Mesodermal cell (in vitro differentiated cells): ENCODE data around the gene DDX28. TPM values are rescaled to one million over a fixed set of nuclear protein-coding genes. Genes with fewer than 3 reads are reported as not detected.

ENCODE experiments used
- H3K27ac ChIP-seq: 2 replicates; pipeline ENCODE4 v1.7.0; 2013; ENCODE audit warnings: mild to moderate bottlenecking, low read depth, low read length, moderate library complexity; ENCODE audit not compliant: severe bottlenecking
- H3K36me3 ChIP-seq: 2 replicates; pipeline ENCODE4 v1.7.1; 2013; ENCODE audit warnings: mild to moderate bottlenecking, low read length, moderate library complexity; ENCODE audit not compliant: control insufficient read depth, insufficient read depth
- H3K4me1 ChIP-seq: one replicate; pipeline ENCODE4 v1.7.1; 2013; ENCODE audit warnings: mild to moderate bottlenecking, low read length; ENCODE audit not compliant: insufficient read depth, control insufficient read depth, poor library complexity, severe bottlenecking
- H3K4me3 ChIP-seq: 2 replicates; pipeline ENCODE4 v1.7.0; 2013; ENCODE audit warnings: low read length, control low read depth, mild to moderate bottlenecking; ENCODE audit not compliant: insufficient read depth, poor library complexity, severe bottlenecking; ENCODE audit errors: extremely low read depth
- H3K9me3 ChIP-seq: 2 replicates; pipeline ENCODE4 v1.7.1; 2013; ENCODE audit warnings: mild to moderate bottlenecking, low read length, moderate library complexity; ENCODE audit not compliant: control insufficient read depth
- WGBS, 2 experiments: methylation state at CpG; one replicate each; pipeline ENCODE4 v1.1.5; 2013; ENCODE audit warnings: missing lambda C conversion rate in 2 of 2; ENCODE audit not compliant: insufficient coverage in 2 of 2; 5-methylcytosine and 5-hydroxymethylcytosine counted together
- polyA plus RNA-seq, 2 experiments: library from polyadenylated mRNA; stranded (reverse); fragments of 50-300 nt; gene quantifications; one replicate each; pipeline ENCODE4 v1.2.3, GENCODE V29; 2013

Gene DDX28, protein sequence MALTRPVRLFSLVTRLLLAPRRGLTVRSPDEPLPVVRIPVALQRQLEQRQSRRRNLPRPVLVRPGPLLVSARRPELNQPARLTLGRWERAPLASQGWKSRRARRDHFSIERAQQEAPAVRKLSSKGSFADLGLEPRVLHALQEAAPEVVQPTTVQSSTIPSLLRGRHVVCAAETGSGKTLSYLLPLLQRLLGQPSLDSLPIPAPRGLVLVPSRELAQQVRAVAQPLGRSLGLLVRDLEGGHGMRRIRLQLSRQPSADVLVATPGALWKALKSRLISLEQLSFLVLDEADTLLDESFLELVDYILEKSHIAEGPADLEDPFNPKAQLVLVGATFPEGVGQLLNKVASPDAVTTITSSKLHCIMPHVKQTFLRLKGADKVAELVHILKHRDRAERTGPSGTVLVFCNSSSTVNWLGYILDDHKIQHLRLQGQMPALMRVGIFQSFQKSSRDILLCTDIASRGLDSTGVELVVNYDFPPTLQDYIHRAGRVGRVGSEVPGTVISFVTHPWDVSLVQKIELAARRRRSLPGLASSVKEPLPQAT
- 6.3 TPM for polyA plus RNA-seq (2013, experiment 1 of 2)
- 5.7 TPM for polyA plus RNA-seq (2013, experiment 2 of 2)

DNA sequence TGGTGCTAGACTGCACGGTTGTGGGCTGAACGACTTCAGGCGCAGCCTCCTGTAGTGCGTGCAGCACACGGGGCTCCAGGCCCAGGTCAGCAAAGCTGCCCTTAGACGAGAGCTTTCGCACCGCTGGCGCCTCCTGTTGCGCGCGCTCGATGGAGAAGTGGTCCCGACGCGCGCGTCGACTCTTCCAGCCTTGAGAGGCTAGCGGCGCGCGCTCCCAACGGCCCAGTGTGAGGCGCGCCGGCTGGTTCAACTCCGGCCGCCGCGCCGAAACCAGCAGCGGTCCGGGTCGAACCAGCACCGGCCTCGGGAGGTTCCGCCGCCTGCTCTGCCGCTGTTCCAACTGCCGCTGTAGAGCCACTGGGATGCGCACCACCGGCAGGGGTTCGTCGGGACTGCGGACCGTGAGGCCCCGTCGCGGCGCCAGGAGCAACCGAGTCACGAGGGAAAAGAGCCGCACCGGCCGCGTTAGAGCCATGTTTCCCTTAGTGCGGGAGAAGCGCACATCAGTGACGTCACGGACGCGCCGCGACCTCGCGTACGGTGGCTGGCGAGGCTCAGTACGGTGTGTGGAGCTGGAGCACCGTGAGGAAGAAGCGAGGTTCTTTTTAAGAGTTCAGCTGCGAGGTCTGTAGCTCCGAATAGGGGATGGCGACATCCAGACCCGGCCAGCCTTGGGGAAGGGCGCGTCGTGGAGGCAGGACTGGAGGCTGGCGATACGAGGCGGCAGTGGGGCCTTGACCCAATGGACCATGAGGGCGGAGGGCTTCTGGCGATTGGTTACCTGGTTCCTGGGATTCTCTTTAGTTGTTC lies at the start of gene DDX28, which contains the start of gene DUS2:
TSS of gene DDX28 (minus strand) at position 505 of the 810 bp plus-strand sequence. CDS start at position 475, 30 bp downstream.
TSS of gene DUS2 (plus strand) at position 557 of the 810 bp plus-strand sequence. CDS start 14,740 bp downstream, outside the sequence.
- WGBS, 2 experiments: 0% methylated on average over 75 to 80 of the region's 84 CpGs
- Histone ChIP-seq H3K36me3 (peaks cover 27% of the 10 kb centered on the region), H3K9me3 (no peaks in the 10 kb centered on the region), H3K4me3 (peak within 1 kb of the TSS; percentile 89), H3K27ac (peak within 1 kb of the TSS; percentile 84), H3K4me1 (peaks cover 11% of the 10 kb centered on the region)

DNA sequence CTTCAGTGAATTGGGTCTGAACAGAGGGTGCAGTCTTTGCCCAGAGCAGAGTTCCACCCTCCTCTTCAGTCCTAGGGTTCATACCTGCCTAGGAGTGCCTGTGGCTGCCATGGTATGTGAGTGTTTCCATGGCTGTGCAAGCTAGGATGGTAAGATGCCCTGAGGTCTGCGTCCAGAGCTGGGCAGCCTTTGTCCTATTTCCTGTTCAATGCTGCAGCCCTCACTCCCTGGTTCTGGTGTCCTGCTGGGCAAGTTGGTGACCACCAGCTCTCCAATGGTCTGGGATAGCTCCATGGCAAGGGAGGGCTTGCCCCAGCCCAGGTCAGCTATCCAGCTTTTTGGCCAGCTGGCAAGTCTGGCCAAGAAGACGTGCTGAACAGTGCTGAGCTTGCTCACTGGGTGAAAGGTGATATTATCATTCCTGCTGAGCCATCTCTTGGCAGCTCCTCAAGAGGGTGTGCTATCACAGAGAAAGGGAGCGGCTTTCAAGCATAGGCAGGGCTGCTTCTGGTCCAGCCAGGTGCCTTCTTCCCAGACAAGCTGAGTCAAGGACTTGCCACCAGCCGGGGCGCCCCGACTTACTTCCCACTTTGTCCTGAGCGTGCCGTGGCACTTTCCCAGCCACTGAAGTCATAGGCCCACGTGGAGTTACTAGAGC lies 49.1 kb upstream of the DDX28 start:
- peaks cover 6% of the 10 kb centered on the region for H3K4me1 ChIP-seq
- 95 to 96% methylated on average over 6 to 7 of the region's 9 CpGs for WGBS, 2 experiments
- H3K36me3 ChIP-seq: peaks cover 58% of the 10 kb centered on the region
- H3K27ac ChIP-seq: no peak overlapping the region
- H3K9me3 ChIP-seq: no peaks in the 10 kb centered on the region
- no peak overlapping the region for H3K4me3 ChIP-seq

DNA sequence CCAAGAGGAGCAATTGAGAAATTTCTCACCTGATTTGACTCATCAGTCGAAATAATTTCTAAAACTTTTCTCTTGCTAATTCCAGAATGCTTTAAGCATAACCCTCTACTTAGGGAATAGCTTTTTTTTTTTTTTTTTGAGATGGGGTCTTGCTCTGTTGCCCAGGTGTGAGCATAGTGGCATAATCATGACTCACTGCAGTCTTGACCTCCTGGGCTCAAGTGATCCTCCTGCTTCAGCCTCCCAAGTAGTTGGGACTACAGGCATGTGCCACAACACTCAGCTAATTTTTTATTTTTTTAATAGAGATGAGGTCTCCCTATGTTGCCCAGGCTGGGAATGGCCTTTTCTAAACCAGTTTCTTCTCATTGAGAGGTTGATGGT lies 48.5 kb upstream of the DDX28 start:
- WGBS, 2 experiments: 83% methylated on average over 1 of the region's 1 CpG; no CpG with 5 or more reads in 1 of the 2 experiments
- peaks cover 54% of the 10 kb centered on the region for H3K36me3 ChIP-seq
- H3K4me1 ChIP-seq: peaks cover 6% of the 10 kb centered on the region
- H3K4me3 ChIP-seq: no peak overlapping the region
- no peaks in the 10 kb centered on the region for H3K9me3 ChIP-seq
- H3K27ac ChIP-seq: no peak overlapping the region

DNA sequence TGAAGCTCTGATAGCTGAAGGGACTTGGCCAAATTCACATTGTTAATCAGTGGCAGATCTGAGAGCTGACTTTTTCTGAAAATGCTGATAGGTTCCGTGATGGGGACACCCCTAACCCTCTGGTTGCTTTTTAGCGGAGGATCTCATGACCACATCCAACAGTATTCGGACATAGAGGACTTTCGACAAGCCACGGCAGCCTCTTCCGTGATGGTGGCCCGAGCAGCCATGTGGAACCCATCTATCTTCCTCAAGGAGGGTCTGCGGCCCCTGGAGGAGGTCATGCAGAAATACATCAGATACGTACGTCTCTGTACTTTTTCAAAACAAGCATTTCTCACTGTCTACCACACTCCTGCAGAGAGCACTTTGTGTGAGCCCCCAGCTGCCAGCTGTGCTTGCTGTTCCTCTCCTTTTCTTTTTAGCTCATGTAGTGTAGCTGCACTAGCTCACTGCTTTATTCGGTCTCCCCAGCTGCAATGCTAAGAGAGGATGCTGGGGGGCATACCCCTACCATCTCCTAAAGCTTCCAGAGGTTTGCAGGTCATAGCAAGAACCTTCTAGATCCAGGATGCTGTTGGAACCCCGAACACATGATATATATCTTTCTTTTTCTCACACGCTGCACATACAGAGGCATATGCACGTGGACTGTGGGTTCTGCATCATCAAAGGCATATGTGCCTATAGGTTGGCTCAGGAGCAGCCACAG lies 47.9 kb upstream of the DDX28 start:
- WGBS, 2 experiments: 93 to 96% methylated on average over 13 to 14 of the region's 14 CpGs
- Histone ChIP-seq H3K4me1 (peaks cover 9% of the 10 kb centered on the region), H3K4me3 (no peak overlapping the region), H3K36me3 (peaks cover 56% of the 10 kb centered on the region), H3K27ac (no peak overlapping the region), H3K9me3 (no peaks in the 10 kb centered on the region)

DNA sequence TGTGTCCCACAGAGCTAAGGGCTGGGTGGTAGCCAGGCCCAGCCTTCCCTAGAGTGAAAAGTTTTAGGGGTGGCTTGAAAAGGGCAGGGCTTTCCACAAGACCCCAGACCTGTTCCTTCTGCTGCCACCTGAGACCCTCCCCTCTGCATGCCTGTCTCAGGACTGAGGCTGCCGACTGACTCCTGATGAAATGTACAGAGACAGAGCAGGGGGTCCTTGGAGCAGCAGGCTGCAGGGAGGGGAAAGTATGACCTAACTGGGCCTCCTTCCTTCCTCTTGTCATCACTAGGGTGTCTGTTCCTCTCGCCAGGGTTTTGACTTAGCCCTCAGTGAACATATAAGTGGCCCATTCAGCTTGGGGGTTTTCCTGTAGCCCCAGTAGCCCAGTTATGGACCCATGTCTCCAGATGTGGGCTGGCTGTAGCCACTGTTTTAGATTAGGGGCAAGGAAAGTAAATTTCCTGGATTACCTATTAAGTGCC lies 47.3 kb upstream of the DDX28 start:
- WGBS, 2 experiments: 100% methylated on average over 1 to 2 of the region's 2 CpGs
- H3K4me3 ChIP-seq: no peak overlapping the region
- no peaks in the 10 kb centered on the region for H3K9me3 ChIP-seq
- no peak overlapping the region for H3K27ac ChIP-seq
- H3K36me3 ChIP-seq: peaks cover 49% of the 10 kb centered on the region
- peaks cover 14% of the 10 kb centered on the region for H3K4me1 ChIP-seq

DNA sequence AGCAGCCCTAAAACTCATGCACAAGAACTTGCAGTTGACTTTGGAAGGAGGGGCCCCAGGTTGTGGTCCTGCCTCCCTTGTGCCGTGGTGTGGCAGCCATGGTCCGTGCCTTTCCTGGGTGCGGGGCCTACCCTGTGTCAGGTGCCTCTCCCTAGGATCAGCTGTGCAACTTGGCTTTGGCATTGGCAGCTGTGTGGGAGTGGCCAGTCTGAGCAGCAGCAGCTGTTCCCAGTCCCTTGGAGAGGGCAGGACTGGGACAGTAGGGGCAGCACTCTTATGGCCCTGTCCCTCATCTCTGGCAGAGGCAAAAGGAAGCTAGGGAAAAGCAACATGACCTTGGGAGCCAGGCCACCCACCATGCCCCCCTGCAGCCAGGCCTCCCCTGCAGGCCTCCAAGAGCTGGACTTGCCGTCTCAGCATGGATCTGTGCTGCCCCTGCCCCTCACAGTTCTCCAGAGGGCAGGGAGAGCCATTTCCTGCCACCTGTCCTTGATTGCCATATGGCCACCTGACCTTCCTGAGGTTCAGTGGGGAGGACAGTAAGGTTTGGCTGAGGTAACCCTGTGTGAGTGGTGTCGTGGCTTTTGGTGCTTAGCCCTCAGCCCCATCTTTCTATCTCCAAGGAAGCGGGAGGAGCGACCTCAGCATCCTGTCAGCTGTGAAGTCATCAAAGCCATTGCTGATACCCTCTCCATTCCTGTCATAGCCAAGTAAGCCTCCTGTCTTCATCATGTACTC lies 46.6 kb upstream of the DDX28 start:
- Histone ChIP-seq H3K4me3 (no peak overlapping the region), H3K36me3 (peaks cover 44% of the 10 kb centered on the region), H3K9me3 (no peaks in the 10 kb centered on the region), H3K27ac (no peak overlapping the region), H3K4me1 (peaks cover 19% of the 10 kb centered on the region)
- 93 to 95% methylated on average over 7 of the region's 7 CpGs for WGBS, 2 experiments

DNA sequence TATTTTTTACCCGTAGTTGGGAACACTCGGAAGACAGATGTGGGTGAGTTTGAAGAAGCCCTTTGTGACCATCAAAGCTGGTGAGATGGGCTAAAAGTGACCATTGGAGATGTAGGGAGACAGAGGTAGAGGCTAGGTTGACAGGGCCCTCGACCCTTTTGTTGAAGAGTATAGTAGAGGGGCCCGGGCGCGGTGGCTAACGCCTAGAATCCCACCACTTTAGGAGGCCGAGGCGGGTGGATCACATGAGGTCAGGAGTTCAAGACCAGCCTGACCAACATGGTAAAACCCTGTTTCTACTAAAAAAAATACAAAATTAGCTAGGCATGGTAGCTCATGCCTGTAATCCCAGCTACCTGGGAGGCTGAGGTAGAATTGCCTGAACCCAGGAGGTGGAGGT lies 45.9 kb upstream of the DDX28 start:
- H3K9me3 ChIP-seq: no peaks in the 10 kb centered on the region
- H3K36me3 ChIP-seq: peaks cover 40% of the 10 kb centered on the region
- no peak overlapping the region for H3K27ac ChIP-seq
- H3K4me3 ChIP-seq: no peak overlapping the region
- WGBS, 2 experiments: 94 to 95% methylated on average over 7 to 9 of the region's 9 CpGs
- H3K4me1 ChIP-seq: peaks cover 26% of the 10 kb centered on the region

DNA sequence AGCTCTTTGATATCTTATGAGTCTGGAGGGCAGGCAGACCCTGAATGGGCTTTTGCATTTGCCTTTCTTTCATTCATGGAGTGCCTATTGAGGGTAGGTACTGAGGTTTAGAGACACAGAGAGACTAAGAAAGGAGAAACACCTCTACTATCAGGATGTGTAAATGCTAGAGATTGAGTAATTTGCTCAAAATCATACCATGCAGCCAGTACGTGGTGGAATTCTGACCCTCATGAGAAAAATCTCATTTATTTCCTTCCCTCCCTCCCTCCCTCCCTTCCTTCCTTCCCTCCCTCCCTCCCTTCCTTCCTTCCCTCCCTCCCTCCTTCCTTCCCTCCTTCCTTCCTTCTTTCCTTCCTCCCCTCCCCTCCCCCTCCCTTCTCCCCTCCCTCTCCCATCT lies 43.7 kb upstream of the DDX28 start:
- Histone ChIP-seq H3K36me3 (peaks cover 28% of the 10 kb centered on the region), H3K9me3 (no peaks in the 10 kb centered on the region), H3K4me1 (peaks cover 28% of the 10 kb centered on the region), H3K4me3 (no peak overlapping the region), H3K27ac (no peak overlapping the region)
- WGBS, 2 experiments: no CpG with 5 or more reads among the region's 1 CpG

DNA sequence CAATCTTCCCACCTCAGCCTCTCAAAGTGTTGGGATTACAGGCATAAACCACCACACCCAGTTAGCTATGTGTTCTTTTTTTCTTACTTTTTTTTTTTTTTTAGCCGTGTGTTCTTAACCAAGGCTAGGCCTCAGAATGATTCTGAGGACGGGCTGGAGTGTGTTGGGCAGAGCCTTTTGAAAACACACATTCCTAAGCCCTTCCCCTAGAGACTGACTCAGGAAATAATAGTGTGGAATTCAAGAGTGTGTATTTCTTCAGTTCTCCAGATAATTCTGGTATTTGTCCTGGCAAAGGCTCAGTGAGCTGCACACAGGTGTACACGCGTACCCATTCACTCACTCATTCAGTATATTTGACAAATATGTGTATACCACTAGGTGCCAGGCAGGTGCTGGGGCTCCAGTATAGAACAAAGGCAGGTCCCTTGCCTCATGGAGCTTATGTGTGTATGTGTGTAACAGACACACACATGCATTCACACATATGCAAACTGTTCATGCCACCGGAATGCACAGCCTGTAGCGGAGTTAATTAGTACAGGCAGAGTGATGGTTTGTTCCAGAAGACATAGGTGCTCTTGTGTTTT lies 42.8 kb upstream of the DDX28 start:
- H3K9me3 ChIP-seq: no peaks in the 10 kb centered on the region
- peaks cover 28% of the 10 kb centered on the region for H3K4me1 ChIP-seq
- peak overlapping the region; percentile 69 for H3K27ac ChIP-seq
- WGBS, 2 experiments: 86 to 100% methylated on average over 1 to 2 of the region's 6 CpGs
- H3K4me3 ChIP-seq: no peak overlapping the region
- peaks cover 25% of the 10 kb centered on the region for H3K36me3 ChIP-seq
